ENCODE data around the gene NUP98.

Gene NUP98

DNA sequence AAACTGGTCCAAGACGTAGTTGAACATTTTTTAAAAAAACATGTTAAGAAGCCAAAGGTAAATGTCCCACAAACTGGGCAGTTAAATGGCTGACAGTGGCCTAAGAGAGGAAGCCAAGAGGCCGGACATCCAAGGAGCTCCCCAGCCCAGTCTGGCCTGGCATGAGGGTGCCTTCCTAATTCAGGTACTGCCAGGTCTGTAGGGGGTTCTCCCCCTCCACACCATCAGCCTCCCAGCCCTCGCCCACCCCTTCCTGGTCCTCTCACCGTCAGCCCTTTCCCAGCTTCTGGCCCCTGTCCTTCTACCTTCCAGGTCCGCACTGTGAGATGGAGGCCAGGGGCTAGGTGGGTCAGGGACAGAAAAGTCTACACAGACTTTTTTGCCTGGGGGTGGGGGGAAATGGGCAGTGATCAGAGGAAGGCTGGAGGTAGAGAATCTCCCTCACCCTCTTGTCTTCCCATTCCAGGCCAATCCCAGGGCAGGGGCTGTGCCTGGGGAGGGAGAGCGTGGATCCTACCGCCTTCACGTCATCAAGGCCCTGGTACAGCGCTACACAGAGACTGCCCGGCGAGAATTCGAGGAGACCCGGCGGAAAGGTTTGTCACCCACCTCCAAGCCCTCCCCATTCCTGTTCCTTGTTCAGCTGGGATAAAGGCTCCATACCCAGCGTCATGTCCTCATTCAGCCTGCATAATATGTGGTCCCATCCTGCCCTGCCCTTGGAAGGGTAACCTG is 161.5 kb downstream of the NUP98 start:
- DNase-seq: no peak

DNA sequence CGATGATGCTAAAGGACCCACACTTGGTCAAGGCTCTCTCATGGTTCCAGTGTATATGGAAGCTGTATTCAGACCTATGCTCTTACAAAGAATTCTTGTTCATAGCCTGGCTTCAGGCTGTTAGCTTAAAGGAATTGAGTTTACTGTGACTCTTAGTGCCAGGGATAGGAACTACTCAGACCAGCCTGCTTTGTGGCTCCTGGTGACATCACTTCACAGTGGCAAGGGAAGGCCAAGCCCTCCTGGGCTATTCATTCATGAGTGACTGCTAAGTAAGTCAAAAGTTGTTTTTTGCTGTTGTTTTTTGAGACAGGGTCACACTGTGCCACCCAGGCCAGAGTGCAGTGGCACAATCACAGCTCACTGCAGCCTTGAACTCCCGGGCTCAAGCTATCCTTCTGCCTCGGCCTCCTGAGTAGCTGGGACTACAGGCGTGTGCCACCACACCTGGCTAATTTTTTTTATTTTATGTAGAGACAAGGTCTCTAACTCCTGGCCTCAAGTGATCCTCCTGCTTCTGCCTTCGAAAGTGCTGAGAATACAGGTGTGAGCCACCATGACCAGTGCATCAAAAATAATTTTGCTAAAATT is 165.2 kb downstream of the NUP98 start:
- no peak for DNase-seq

DNA sequence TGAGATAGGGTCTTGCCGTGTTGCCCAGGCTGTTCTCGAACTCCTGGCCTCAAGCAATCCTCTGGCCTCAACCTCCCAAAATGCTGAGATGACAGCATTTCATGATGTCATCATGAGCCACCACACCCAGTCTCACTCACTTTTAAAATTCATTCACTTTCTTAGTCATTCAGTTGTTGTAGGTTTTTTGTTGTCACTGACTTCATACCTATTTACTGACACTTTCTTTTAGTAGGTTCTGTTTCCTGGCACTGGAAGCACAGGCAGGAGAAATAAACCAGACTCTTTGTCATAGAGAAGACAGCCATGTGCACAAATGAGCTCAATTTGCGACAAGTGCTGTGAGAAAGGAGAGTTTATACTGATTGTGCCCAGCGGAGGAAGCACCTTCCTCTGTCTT is 166.0 kb downstream of the NUP98 start:
- DNase-seq: no peak

DNA sequence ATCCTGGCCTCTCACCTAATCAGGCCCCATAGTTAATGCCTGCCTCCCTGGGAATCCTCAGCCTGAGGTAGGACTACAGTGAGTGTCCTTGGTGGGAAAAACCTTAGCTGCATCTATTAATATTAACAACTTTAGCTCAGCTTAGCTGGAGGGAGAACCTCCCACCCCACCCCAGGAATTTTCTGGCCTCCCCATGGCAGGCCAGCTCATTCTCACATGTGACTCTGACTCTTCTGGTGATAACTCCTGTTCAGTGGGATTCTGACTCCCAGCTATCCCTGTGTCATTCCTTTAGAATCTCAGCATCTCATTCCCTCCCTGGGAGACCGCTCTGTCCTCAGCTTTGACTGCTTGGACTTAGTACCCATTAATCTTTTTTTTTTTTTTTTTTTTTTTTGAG is 170.1 kb downstream of the NUP98 start:
- DNase-seq: no peak

DNA sequence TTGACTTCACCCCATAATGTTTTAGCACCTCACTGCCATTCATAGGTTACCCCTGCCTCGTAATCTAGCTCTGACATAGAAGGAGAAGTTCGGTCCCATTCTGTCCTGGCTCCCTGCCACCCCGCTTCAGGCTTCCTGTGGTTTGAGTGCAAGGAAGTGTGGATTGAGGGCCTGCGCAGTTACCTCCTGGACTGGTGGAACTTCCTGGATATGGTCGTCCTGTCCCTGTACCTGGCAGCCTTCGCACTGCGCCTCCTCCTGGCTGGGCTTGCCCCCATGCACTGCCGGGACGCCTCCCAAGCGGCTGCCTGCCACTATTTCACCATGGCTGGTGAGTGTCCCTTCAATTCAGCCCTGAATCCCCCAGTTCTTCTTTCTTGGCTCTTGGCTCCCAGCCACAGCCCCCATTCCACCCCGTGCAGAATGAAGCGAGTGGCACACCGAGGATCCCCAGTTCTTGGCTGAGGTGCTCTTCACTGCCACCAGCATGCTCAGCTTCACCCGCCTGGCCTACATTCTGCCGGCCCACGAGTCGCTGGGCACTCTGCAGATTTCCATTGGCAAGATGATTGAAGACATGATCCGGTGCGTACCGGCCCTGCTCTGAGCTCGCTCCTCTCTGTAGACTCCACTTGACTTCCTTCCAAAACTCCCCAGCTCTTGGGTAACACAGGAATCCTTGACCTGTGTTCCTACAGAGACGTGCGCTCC is 170.9 kb downstream of the NUP98 start:
- DNase-seq: peak in 1 of 2 donors; percentile 36

Data from CD4-positive, alpha-beta T cell treated with Interleukin-1 beta for 1 hour (primary cell).